ENCODE data around the gene NPW.

Gene NPW

GRCh38 chr16:1989209-1990100 lies 30.1 kb upstream of the NPW start, which contains the start of gene SYNGR3:
SYNGR3 (plus strand) TSS chr16:1989970; CDS start chr16:1990103, 133 bp downstream.
- Histone ChIP-seq H2AFZ (ENCODE audit: low read length) (peak within 1 kb of the TSS; percentile 87), H2BK5ac (ENCODE audit: low read length) (peak within 1 kb of the TSS; percentile 98), H3K18ac (ENCODE audit: low read length) (peak within 1 kb of the TSS; percentile 97), H2BK120ac (ENCODE audit: low read depth, low read length) (peak within 1 kb of the TSS; percentile 91), H4K8ac (ENCODE audit: low read depth, low read length) (no peak within 1 kb of the TSS), H3K4ac (ENCODE audit: low read length) (peak within 1 kb of the TSS; percentile 66), H3K79me1 (ENCODE audit: low read depth, low read length) (peaks cover 10% of the 10 kb centered on the region), H3K4me1 (ENCODE audit: control insufficient read depth in 2 of 2, insufficient read depth in 1 of 2, low read depth in 1 of 2, low read length in 2 of 2) (peaks cover 19 to 25% of the 10 kb centered on the region in 2 donors), H3K4me2 (ENCODE audit: insufficient read depth, low read length, poor library complexity, severe bottlenecking) (peak within 1 kb of the TSS; percentile 86), H3K23ac (ENCODE audit: low read depth, low read length, poor library complexity) (peak within 1 kb of the TSS; percentile 96), H2AK5ac (ENCODE audit: low read depth, low read length) (peak within 1 kb of the TSS; percentile 94), H3K9ac (ENCODE audit: low read depth, low read length, poor library complexity) (peak within 1 kb of the TSS; percentile 72), H3K27ac (replicated peaks; ENCODE audit: low read length) (no peak within 1 kb of the TSS), H3K36me3 (replicated peaks in 1 of 2; ENCODE audit: control insufficient read depth in 2 of 2, insufficient read depth in 2 of 2, low read length in 2 of 2) (peaks cover 22 to 24% of the 10 kb centered on the region in 2 donors), H3K4me3 (ENCODE audit: low read length in 2 of 2) (peak within 1 kb of the TSS; percentile 41 to 85), H4K91ac (ENCODE audit: low read depth, low read length, poor library complexity) (no peak within 1 kb of the TSS), H3K14ac (ENCODE audit: low read length) (peak within 1 kb of the TSS; percentile 89), H2BK15ac (ENCODE audit: low read length) (peak within 1 kb of the TSS; percentile 88), H2BK12ac (ENCODE audit: low read length) (peak within 1 kb of the TSS; percentile 73), H3K9me3 (replicated peaks in 1 of 2; ENCODE audit: control insufficient read depth in 2 of 2, insufficient read depth in 1 of 2, low read depth in 1 of 2, low read length in 2 of 2) (peaks cover 0 to 4% of the 10 kb centered on the region in 2 donors), H3K27me3 (ENCODE audit: control insufficient read depth in 3 of 3, insufficient read depth in 3 of 3, low read depth in 1 of 3, low read length in 3 of 3) (peaks cover 18 to 37% (median 34%) of the 10 kb centered on the region in 3 experiments)
- WGBS, 2 donors (ENCODE audit: extremely low coverage in 2 of 2, insufficient read length in 2 of 2, insufficient replicate concordance in 1 of 2), result no CpG with 5 or more reads among the region's 67 CpGs
- no peak for DNase-seq (ENCODE audit: low spot score)

DNA sequence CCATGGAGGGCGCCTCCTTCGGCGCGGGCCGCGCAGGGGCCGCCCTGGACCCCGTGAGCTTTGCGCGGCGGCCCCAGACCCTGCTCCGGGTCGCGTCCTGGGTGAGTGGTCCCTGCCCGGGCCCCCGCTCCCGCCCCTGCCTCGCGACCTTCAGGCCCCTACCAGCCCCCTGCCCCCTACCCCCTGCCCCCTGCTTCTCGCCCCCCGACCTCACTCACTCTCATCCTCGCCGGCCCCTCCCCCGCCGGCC lies 29.6 kb upstream of the NPW start:
- H2BK12ac ChIP-seq (ENCODE audit: low read length), result no peak overlapping the region
- H3K4me2 ChIP-seq (ENCODE audit: insufficient read depth, low read length, poor library complexity, severe bottlenecking), result peak overlapping the region; percentile 86
- no CpG with 5 or more reads among the region's 25 CpGs for WGBS, 2 donors (ENCODE audit: extremely low coverage in 2 of 2, insufficient read length in 2 of 2, insufficient replicate concordance in 1 of 2)
- H3K4me3 ChIP-seq (ENCODE audit: low read length in 2 of 2), result peak overlapping the region; percentile 41 to 85
- H3K79me1 ChIP-seq (ENCODE audit: low read depth, low read length), result peaks cover 6% of the 10 kb centered on the region
- H2BK5ac ChIP-seq (ENCODE audit: low read length), result no peak overlapping the region
- no peak overlapping the region for H3K27ac ChIP-seq (replicated peaks; ENCODE audit: low read length)
- H3K9ac ChIP-seq (ENCODE audit: low read depth, low read length, poor library complexity), result peak overlapping the region; percentile 70
- peak overlapping the region; percentile 49 for H2BK15ac ChIP-seq (ENCODE audit: low read length)
- no peak overlapping the region for H3K4ac ChIP-seq (ENCODE audit: low read length)
- H3K4me1 ChIP-seq (ENCODE audit: control insufficient read depth in 2 of 2, insufficient read depth in 1 of 2, low read depth in 1 of 2, low read length in 2 of 2), result peaks cover 16 to 22% of the 10 kb centered on the region in 2 donors
- no peak overlapping the region for H3K23ac ChIP-seq (ENCODE audit: low read depth, low read length, poor library complexity)
- H4K91ac ChIP-seq (ENCODE audit: low read depth, low read length, poor library complexity), result no peak overlapping the region
- H2AFZ ChIP-seq (ENCODE audit: low read length), result peak overlapping the region; percentile 87
- no peak overlapping the region for H2BK120ac ChIP-seq (ENCODE audit: low read depth, low read length)
- H3K36me3 ChIP-seq (replicated peaks in 1 of 2; ENCODE audit: control insufficient read depth in 2 of 2, insufficient read depth in 2 of 2, low read length in 2 of 2), result peaks cover 21 to 24% of the 10 kb centered on the region in 2 donors
- H4K8ac ChIP-seq (ENCODE audit: low read depth, low read length), result no peak overlapping the region
- peaks cover 18 to 37% (median 34%) of the 10 kb centered on the region in 3 experiments for H3K27me3 ChIP-seq (ENCODE audit: control insufficient read depth in 3 of 3, insufficient read depth in 3 of 3, low read depth in 1 of 3, low read length in 3 of 3)
- peaks cover 0 to 4% of the 10 kb centered on the region in 2 donors for H3K9me3 ChIP-seq (replicated peaks in 1 of 2; ENCODE audit: control insufficient read depth in 2 of 2, insufficient read depth in 1 of 2, low read depth in 1 of 2, low read length in 2 of 2)
- H2AK5ac ChIP-seq (ENCODE audit: low read depth, low read length), result no peak overlapping the region
- no peak overlapping the region for H3K14ac ChIP-seq (ENCODE audit: low read length)
- DNase-seq (ENCODE audit: low spot score), result no peak
- peak overlapping the region; percentile 83 for H3K18ac ChIP-seq (ENCODE audit: low read length)

DNA sequence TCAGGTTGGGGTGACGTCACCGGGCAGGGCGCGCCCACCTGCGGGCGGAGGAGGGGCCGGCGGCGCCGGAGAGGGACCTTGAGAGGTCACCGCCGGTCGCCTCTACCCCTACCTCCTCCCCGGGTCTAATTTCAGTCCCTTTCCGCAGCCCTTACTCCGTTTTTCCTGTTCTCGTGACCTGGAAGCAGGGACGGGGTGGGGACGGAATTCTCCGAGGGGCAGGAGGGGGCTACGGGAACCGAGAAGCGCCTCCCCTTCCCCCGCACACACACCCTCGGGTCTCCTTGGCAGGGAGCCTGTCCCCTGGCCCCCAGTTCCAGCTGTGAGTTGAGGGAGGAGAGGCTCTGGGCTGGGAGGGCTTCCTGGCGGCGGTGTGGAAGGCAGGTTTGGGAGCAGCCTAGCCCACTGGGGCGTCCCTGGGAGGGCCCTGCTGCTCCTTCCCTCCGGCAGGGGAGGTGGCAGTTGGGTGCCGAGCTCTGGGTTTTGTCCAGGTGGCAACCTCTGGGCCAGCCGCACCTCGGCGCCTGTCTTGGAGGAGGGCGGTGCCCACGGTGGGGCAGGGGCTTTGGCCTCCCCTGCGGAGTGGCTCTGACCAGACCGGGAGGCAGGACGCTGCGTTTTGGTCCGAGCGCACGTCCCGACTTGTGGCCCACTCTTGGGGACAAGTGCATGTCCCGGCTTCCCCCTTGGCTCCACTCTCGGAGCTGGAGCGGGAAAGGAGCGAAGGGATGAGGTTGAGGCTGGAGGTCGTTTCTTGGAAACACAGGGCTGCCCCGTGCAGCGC lies 29.0 kb upstream of the NPW start:
- no peak overlapping the region for H3K27ac ChIP-seq (replicated peaks; ENCODE audit: low read length)
- DNase-seq (ENCODE audit: low spot score), result no peak
- H2AFZ ChIP-seq (ENCODE audit: low read length), result peak overlapping the region; percentile 87
- no peak overlapping the region for H3K4ac ChIP-seq (ENCODE audit: low read length)
- H3K27me3 ChIP-seq (ENCODE audit: control insufficient read depth in 3 of 3, insufficient read depth in 3 of 3, low read depth in 1 of 3, low read length in 3 of 3), result peaks cover 18 to 37% (median 34%) of the 10 kb centered on the region in 3 experiments
- H4K8ac ChIP-seq (ENCODE audit: low read depth, low read length), result no peak overlapping the region
- peak overlapping the region; percentile 98 for H2BK5ac ChIP-seq (ENCODE audit: low read length)
- peaks cover 4% of the 10 kb centered on the region for H3K79me1 ChIP-seq (ENCODE audit: low read depth, low read length)
- peaks cover 12 to 18% of the 10 kb centered on the region in 2 donors for H3K4me1 ChIP-seq (ENCODE audit: control insufficient read depth in 2 of 2, insufficient read depth in 1 of 2, low read depth in 1 of 2, low read length in 2 of 2)
- peak overlapping the region; percentile 96 for H3K23ac ChIP-seq (ENCODE audit: low read depth, low read length, poor library complexity)
- H4K91ac ChIP-seq (ENCODE audit: low read depth, low read length, poor library complexity), result no peak overlapping the region
- WGBS, 2 donors (ENCODE audit: extremely low coverage in 2 of 2, insufficient read length in 2 of 2, insufficient replicate concordance in 1 of 2), result no CpG with 5 or more reads among the region's 50 CpGs
- peak overlapping the region; percentile 88 for H2BK15ac ChIP-seq (ENCODE audit: low read length)
- H3K4me3 ChIP-seq (ENCODE audit: low read length in 2 of 2), result peak overlapping the region; percentile 41 to 78
- peak overlapping the region; percentile 97 for H3K18ac ChIP-seq (ENCODE audit: low read length)
- H3K9me3 ChIP-seq (replicated peaks in 1 of 2; ENCODE audit: control insufficient read depth in 2 of 2, insufficient read depth in 1 of 2, low read depth in 1 of 2, low read length in 2 of 2), result peaks cover 0 to 4% of the 10 kb centered on the region in 2 donors
- peak overlapping the region; percentile 80 for H3K4me2 ChIP-seq (ENCODE audit: insufficient read depth, low read length, poor library complexity, severe bottlenecking)
- H2BK12ac ChIP-seq (ENCODE audit: low read length), result peak overlapping the region; percentile 73
- H2AK5ac ChIP-seq (ENCODE audit: low read depth, low read length), result peak overlapping the region; percentile 94
- peak overlapping the region; percentile 88 for H2BK120ac ChIP-seq (ENCODE audit: low read depth, low read length)
- peaks cover 18 to 23% of the 10 kb centered on the region in 2 donors for H3K36me3 ChIP-seq (replicated peaks in 1 of 2; ENCODE audit: control insufficient read depth in 2 of 2, insufficient read depth in 2 of 2, low read length in 2 of 2)
- H3K9ac ChIP-seq (ENCODE audit: low read depth, low read length, poor library complexity), result peak overlapping the region; percentile 50
- H3K14ac ChIP-seq (ENCODE audit: low read length), result peak overlapping the region; percentile 76
